ENCODE data around the gene KRT83.

KRT83 gene

GRCh38 chr12:52341066-52341580 lies 19.9 kb upstream of the KRT83 start:
- Histone ChIP-seq H3K36me3 (replicated peaks; ENCODE audit: insufficient read depth, low read length) (no peaks in the 10 kb centered on the region), H3F3A (ENCODE audit: insufficient read depth, low read length) (no peaks in the 10 kb centered on the region), H3K27ac (ENCODE audit: low read length) (no peak overlapping the region), H3K79me2 (ENCODE audit: low read length) (no peaks in the 10 kb centered on the region), H3K4me2 (ENCODE audit: low read depth, low read length) (no peak overlapping the region), H3K4me3 (ENCODE audit: low read length) (no peak overlapping the region), H3K4me1 (ENCODE audit: low read length) (no peaks in the 10 kb centered on the region), H3K9me3 (replicated peaks; ENCODE audit: insufficient read depth, low read length) (no peaks in the 10 kb centered on the region), H2AFZ (ENCODE audit: low read length) (no peak overlapping the region), H3K9me2 (replicated peaks; ENCODE audit: insufficient read depth, low read length) (no peaks in the 10 kb centered on the region), H3K27me3 (replicated peaks; ENCODE audit: insufficient read depth, low read length) (peaks cover 12% of the 10 kb centered on the region), H3K9ac (ENCODE audit: low read length) (no peak overlapping the region), H4K20me1 (ENCODE audit: insufficient read depth, low read length) (no peaks in the 10 kb centered on the region)
- TF ChIP-seq CTCF (IDR thresholded peaks at IDR 0.05; ENCODE audit: low read length), result no peak
- TF ChIP-seq EZH2 (optimal IDR thresholded peaks at IDR 0.05; ENCODE audit: low read depth, low read length), result no peak
- DNase-seq, result no peak

GRCh38 chr12:52338241-52338960 lies 17.2 kb upstream of the KRT83 start:
- Histone ChIP-seq H3K79me2 (ENCODE audit: low read length) (no peaks in the 10 kb centered on the region), H3F3A (ENCODE audit: insufficient read depth, low read length) (no peaks in the 10 kb centered on the region), H3K9me2 (replicated peaks; ENCODE audit: insufficient read depth, low read length) (no peaks in the 10 kb centered on the region), H3K27ac (ENCODE audit: low read length) (no peak overlapping the region), H4K20me1 (ENCODE audit: insufficient read depth, low read length) (no peaks in the 10 kb centered on the region), H3K4me1 (ENCODE audit: low read length) (no peaks in the 10 kb centered on the region), H3K4me3 (ENCODE audit: low read length) (no peak overlapping the region), H3K36me3 (replicated peaks; ENCODE audit: insufficient read depth, low read length) (no peaks in the 10 kb centered on the region), H3K27me3 (replicated peaks; ENCODE audit: insufficient read depth, low read length) (0 out of 2 replicates have a peak, but pooled peaks cover 3% of the 10 kb centered on the region), H2AFZ (ENCODE audit: low read length) (no peak overlapping the region), H3K4me2 (ENCODE audit: low read depth, low read length) (no peak overlapping the region), H3K9me3 (replicated peaks; ENCODE audit: insufficient read depth, low read length) (no peaks in the 10 kb centered on the region), H3K9ac (ENCODE audit: low read length) (no peak overlapping the region)
- DNase-seq, result no peak
- no peak for TF ChIP-seq EZH2 (optimal IDR thresholded peaks at IDR 0.05; ENCODE audit: low read depth, low read length)
- TF ChIP-seq EZH2phosphoT487 (IDR thresholded peaks at IDR 0.05; ENCODE audit: low read length), result no peak
- no peak for TF ChIP-seq CTCF (IDR thresholded peaks at IDR 0.05; ENCODE audit: low read length)

- Histone ChIP-seq H4K20me1 (ENCODE audit: insufficient read depth, low read length) (no peaks in the 10 kb centered on the region), H3K27ac (ENCODE audit: low read length) (no peak overlapping the region), H3K9me2 (replicated peaks; ENCODE audit: insufficient read depth, low read length) (no peaks in the 10 kb centered on the region), H3K4me3 (ENCODE audit: low read length) (no peak overlapping the region), H3K4me2 (ENCODE audit: low read depth, low read length) (no peak overlapping the region), H3K9me3 (replicated peaks; ENCODE audit: insufficient read depth, low read length) (no peaks in the 10 kb centered on the region), H3K4me1 (ENCODE audit: low read length) (no peaks in the 10 kb centered on the region), H3K79me2 (ENCODE audit: low read length) (no peaks in the 10 kb centered on the region), H2AFZ (ENCODE audit: low read length) (no peak overlapping the region), H3K27me3 (replicated peaks; ENCODE audit: insufficient read depth, low read length) (0 out of 2 replicates have a peak, but pooled peaks cover 3% of the 10 kb centered on the region), H3K9ac (ENCODE audit: low read length) (no peak overlapping the region), H3K36me3 (replicated peaks; ENCODE audit: insufficient read depth, low read length) (no peaks in the 10 kb centered on the region), H3F3A (ENCODE audit: insufficient read depth, low read length) (no peaks in the 10 kb centered on the region)
- TF ChIP-seq EZH2phosphoT487 (IDR thresholded peaks at IDR 0.05; ENCODE audit: low read length) (no peak), CTCF (IDR thresholded peaks at IDR 0.05; ENCODE audit: low read length) (no peak), EZH2 (optimal IDR thresholded peaks at IDR 0.05; ENCODE audit: low read depth, low read length) (no peak)
- no peak for DNase-seq
Measured at GRCh38 chr12:52337054-52337453, 15.9 kb upstream of the KRT83 start.
